ENCODE measurements around the gene MARCHF9.

MARCHF9 gene

DNA sequence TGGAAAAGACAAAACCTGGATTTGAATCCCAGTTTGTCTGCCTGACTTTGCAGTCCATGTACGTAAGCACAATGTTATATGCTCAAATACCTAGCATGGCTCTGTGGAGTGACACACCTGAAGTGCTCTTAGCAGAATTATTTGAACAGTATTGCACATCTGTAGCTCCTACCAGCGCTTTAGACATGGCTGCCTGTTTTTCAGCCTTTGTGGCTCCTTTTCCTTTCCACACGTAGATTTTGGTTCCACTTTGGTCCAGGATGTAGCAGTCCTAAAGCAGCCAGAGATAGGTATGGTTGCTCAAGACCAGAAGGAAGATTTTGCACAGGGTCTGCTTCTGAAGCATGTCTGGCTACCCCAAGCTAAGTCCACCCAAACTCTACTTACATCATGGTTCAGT is 54.5 kb downstream of the MARCHF9 start:
- DNase-seq (ENCODE audit: low spot score in 2 of 2) = no peak
- Histone ChIP-seq H3K4me1 (no peaks in the 10 kb centered on the region), H3K4me3 (no peak overlapping the region), H3K36me3 (replicated peaks) (no peaks in the 10 kb centered on the region; the same call in 1 of the 2 replicates), H3K9me3 (no peaks in the 10 kb centered on the region), H3K27me3 (ENCODE audit: low read depth) (no peaks in the 10 kb centered on the region)
- in situ Hi-C loops (cut with MboI; ENCODE audit: low sequenced_read_pairs) = no loop called here
